Trophoblast cell (in vitro differentiated cells and primary cell): Measurements from ENCODE around the gene DDX39B. TPM values are rescaled to one million over a fixed set of nuclear protein-coding genes. Genes with fewer than 3 reads are reported as not detected.
"Not testable (repeated sequence)": the region's sequence is repeated elsewhere in the genome, so short reads cannot be mapped to it uniquely, and the experiment has no call there.

ENCODE experiments used
- DNase-seq, 2 donors: peaks; one replicate each; pipeline ENCODE4 v3.0.0-alpha.2; 2016
- H2AFZ ChIP-seq: 2 replicates; pipeline ENCODE4 v1.6.1; 2013; ENCODE audit warnings: low read length, moderate library complexity, mild to moderate bottlenecking; ENCODE audit not compliant: insufficient read depth, poor library complexity
- H2AK5ac ChIP-seq: 2 replicates; pipeline ENCODE4 v1.6.1; 2013; ENCODE audit warnings: mild to moderate bottlenecking, low read length
- H2BK120ac ChIP-seq: 2 replicates; pipeline ENCODE4 v1.6.1; 2013; ENCODE audit warnings: low read length, mild to moderate bottlenecking, moderate library complexity; ENCODE audit not compliant: insufficient read depth, poor library complexity
- H2BK12ac ChIP-seq: 2 replicates; pipeline ENCODE4 v1.6.1; 2013; ENCODE audit warnings: mild to moderate bottlenecking, low read length, moderate library complexity
- H2BK5ac ChIP-seq: 2 replicates; pipeline ENCODE4 v1.6.1; 2013; ENCODE audit warnings: low read length, low read depth, moderate library complexity, mild to moderate bottlenecking; ENCODE audit not compliant: poor library complexity
- H3K14ac ChIP-seq: 2 replicates; pipeline ENCODE4 v1.6.1; 2013; ENCODE audit warnings: mild to moderate bottlenecking, low read length
- H3K18ac ChIP-seq: 2 replicates; pipeline ENCODE4 v1.6.1; 2013; ENCODE audit warnings: mild to moderate bottlenecking, low read length
- H3K23ac ChIP-seq: 2 replicates; pipeline ENCODE4 v1.6.1; 2013; ENCODE audit warnings: low read length
- H3K27ac ChIP-seq: 2 replicates; pipeline ENCODE4 v1.5.1; 2013; ENCODE audit warnings: low read depth, mild to moderate bottlenecking, inconsistent platforms, low read length, moderate library complexity
- H3K27me3 ChIP-seq: 2 replicates; pipeline ENCODE4 v1.6.1; 2013; ENCODE audit warnings: inconsistent platforms, mild to moderate bottlenecking, low read length, moderate library complexity; ENCODE audit not compliant: insufficient read depth
- H3K36me3 ChIP-seq, 2 experiments: 1 replicate in 1 of 2; 2 replicates in 1 of 2; pipeline ENCODE4 v1.6.1; 2013; ENCODE audit warnings: low read length in 2 of 2, mild to moderate bottlenecking in 2 of 2, moderate library complexity in 1 of 2; ENCODE audit not compliant: insufficient read depth in 2 of 2, control insufficient read depth in 1 of 2
- H3K4ac ChIP-seq: 2 replicates; pipeline ENCODE4 v1.6.1; 2013; ENCODE audit warnings: low read depth, mild to moderate bottlenecking, low read length, moderate library complexity
- H3K4me1 ChIP-seq, 2 experiments: 1 replicate in 1 of 2; 2 replicates in 1 of 2; pipeline ENCODE4 v1.6.1; 2013; ENCODE audit warnings: low read length in 2 of 2, mild to moderate bottlenecking in 2 of 2, moderate library complexity in 1 of 2; ENCODE audit not compliant: insufficient read depth in 2 of 2, control insufficient read depth in 1 of 2
- H3K4me2 ChIP-seq: 2 replicates; pipeline ENCODE4 v1.6.1; 2013; ENCODE audit warnings: inconsistent platforms, mild to moderate bottlenecking, low read length, moderate library complexity
- H3K4me3 ChIP-seq: 2 replicates; pipeline ENCODE4 v1.5.1; 2013; ENCODE audit warnings: mild to moderate bottlenecking, low read depth, low read length, inconsistent platforms
- H3K79me1 ChIP-seq: one replicate; pipeline ENCODE4 v1.6.1; 2013; ENCODE audit warnings: low read length
- H3K79me2 ChIP-seq: 2 replicates; pipeline ENCODE4 v1.6.1; 2013; ENCODE audit warnings: low read length, mild to moderate bottlenecking; ENCODE audit not compliant: control insufficient read depth, insufficient read depth, poor library complexity
- H3K9ac ChIP-seq: 2 replicates; pipeline ENCODE4 v1.6.1; 2013; ENCODE audit warnings: mild to moderate bottlenecking, low read length
- H3K9me3 ChIP-seq: 2 replicates; pipeline ENCODE4 v1.6.1; 2013; ENCODE audit warnings: low read depth, mild to moderate bottlenecking, control low read depth, inconsistent platforms, low read length; ENCODE audit not compliant: insufficient read depth
- H4K12ac ChIP-seq: 2 replicates; pipeline ENCODE4 v1.6.1; 2013; ENCODE audit warnings: low read depth, mild to moderate bottlenecking, low read length, moderate library complexity
- H4K8ac ChIP-seq: 2 replicates; pipeline ENCODE4 v1.6.1; 2013; ENCODE audit warnings: low read depth, mild to moderate bottlenecking, low read length, moderate library complexity
- H4K91ac ChIP-seq: one replicate; pipeline ENCODE4 v1.6.1; 2013; ENCODE audit warnings: low read depth, mild to moderate bottlenecking, low read length, moderate library complexity
- WGBS: extraction: QIAGEN DNeasy Blood & Tissue Kit; methylation state at CpG from one replicate; pipeline ENCODE4 v1.1.7; 2013; ENCODE audit warnings: missing lambda C conversion rate; ENCODE audit not compliant: insufficient read length, insufficient coverage; ENCODE audit errors: extremely low coverage; 5-methylcytosine and 5-hydroxymethylcytosine counted together
- polyA plus RNA-seq: library from polyadenylated mRNA; stranded (reverse); fragments of 200-250 nt; gene quantifications from 2 replicates; pipeline ENCODE4 v1.2.3, GENCODE V29; 2013

The DDX39B gene
- polyA plus RNA-seq, result 203 and 220 TPM in 2 replicates

DNA sequence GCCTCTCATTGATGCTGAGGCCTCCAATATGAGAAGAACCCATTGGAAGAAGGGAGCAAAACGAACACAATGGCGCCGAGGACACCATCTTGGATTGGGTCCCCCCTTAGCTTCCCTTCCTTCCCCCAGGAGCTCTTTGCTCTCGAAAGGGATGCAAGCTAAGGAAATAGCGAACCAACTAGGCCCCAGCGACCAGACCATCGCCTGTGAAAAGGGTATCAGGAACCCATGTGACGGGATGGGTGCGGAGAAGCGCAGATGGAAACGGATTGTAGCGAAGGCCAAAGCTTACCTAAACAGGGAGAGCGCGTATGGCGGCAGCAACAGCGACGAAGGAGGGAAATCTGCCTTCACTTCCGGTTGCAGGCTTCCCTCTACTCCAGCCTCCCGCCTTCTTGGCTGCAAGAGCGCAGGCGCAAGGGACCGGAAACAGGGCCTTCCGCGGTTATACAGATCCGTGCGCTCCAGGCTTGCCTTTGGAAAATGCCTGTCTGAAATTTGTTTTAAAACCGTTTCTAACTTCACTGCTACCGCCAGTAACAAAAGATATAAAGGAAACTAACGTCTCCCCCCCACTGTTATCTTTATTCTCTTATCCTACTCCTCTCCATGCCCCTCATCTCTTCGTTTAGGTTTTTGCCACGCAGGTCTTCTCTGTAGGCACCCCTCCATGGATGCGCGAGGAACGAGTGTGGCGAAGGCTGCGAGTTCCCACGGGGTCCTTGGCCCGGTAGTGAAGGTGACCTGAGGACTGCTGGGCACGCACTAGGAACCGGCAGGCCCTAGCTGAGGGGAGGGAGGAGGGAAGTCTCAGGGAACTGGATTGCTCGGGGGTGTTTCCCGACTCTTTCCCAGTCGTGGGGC is at the start of gene DDX39B:
Gene DDX39B, minus strand, starts transcription at position 346 of the 864 bp plus-strand sequence. CDS start 1,471 bp downstream, outside the sequence.
- peak within 1 kb of the TSS; percentile 95 for H3K9ac ChIP-seq
- peaks cover 10% of the 10 kb centered on the region for H3K79me1 ChIP-seq
- peak within 1 kb of the TSS; percentile 67 for H4K8ac ChIP-seq
- H3K27me3 ChIP-seq, result no peaks in the 10 kb centered on the region
- peak within 1 kb of the TSS; percentile 32 for H4K12ac ChIP-seq
- H3K27ac ChIP-seq, result peak within 1 kb of the TSS; percentile 87
- H3K36me3 ChIP-seq, result peaks cover 20 to 32% of the 10 kb centered on the region in 2 experiments
- peak within 1 kb of the TSS; percentile 82 for H3K4me3 ChIP-seq
- no CpG with 5 or more reads among the region's 43 CpGs for WGBS
- H3K9me3 ChIP-seq, result no peaks in the 10 kb centered on the region
- H3K4me2 ChIP-seq, result peak within 1 kb of the TSS; percentile 83
- H2BK120ac ChIP-seq, result peak within 1 kb of the TSS; percentile 8
- peak within 1 kb of the TSS; percentile 54 for H3K18ac ChIP-seq
- H3K4ac ChIP-seq, result peak within 1 kb of the TSS; percentile 90
- peak within 1 kb of the TSS; percentile 14 for H2AK5ac ChIP-seq
- peaks cover 20% of the 10 kb centered on the region for H3K79me2 ChIP-seq
- H3K14ac ChIP-seq, result peak within 1 kb of the TSS; percentile 29
- no peak within 1 kb of the TSS for H2BK12ac ChIP-seq
- H2AFZ ChIP-seq, result peak within 1 kb of the TSS; percentile 27
- peak within 1 kb of the TSS; percentile 92 for H4K91ac ChIP-seq
- H3K4me1 ChIP-seq, result peaks cover 6% of the 10 kb centered on the region in 2 experiments
- DNase-seq, result peak; percentile 94 to 98
- H3K23ac ChIP-seq, result no peak within 1 kb of the TSS
- peak within 1 kb of the TSS; percentile 81 for H2BK5ac ChIP-seq

- H3K27ac ChIP-seq, H3K79me2 ChIP-seq, DNase-seq, H3K9ac ChIP-seq, H2BK120ac ChIP-seq, H4K91ac ChIP-seq, H3K4ac ChIP-seq, H3K9me3 ChIP-seq, H3K4me2 ChIP-seq, H2BK5ac ChIP-seq, H2AFZ ChIP-seq, H3K14ac ChIP-seq, H3K4me1 ChIP-seq, H3K23ac ChIP-seq, H2AK5ac ChIP-seq, H3K79me1 ChIP-seq, H4K8ac ChIP-seq, H2BK12ac ChIP-seq, H4K12ac ChIP-seq, H3K36me3 ChIP-seq, H3K18ac ChIP-seq, H3K27me3 ChIP-seq, H3K4me3 ChIP-seq: not testable (repeated sequence)
- WGBS, result no CpG with 5 or more reads among the region's 5 CpGs
Observed at GRCh38 chr6:31590691-31591090, 48.9 kb upstream of the DDX39B start.

DNA sequence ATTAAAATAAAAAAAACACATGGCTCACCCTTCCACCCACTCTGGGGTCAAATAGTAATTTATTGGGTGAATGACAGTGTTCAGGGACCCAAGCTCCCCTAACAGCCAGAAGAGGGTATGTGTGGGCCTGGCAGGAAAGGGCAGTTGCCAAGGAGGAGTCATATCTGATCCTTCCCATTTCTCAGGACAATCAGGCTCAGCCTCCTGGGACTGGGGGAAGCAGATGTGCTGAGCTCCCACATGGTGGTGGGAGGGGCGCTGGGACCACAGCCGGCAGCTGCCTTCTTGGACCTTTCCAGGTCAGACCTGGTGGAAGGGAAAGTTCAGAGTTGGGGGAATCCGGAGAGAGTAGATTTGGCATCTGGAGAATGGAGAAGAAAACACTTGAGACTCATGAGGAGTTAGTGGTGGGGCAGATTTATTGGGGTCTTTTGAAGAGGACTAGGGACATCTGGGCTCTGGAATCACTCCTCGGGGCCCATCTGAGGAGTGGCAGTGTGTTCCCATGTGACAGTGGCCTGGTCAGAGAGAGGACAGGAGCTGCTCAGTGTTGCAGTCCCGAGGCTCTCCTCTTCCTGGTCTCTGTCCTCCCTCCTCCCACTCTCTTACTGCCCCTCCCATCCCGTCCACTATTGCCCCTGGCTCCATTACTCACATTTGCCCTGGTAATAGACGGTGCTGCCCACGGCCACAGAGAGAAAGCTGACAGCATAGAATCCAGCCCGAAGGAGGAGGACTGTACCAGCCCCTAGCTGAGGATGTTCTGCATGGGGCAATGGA is 47.3 kb upstream of the DDX39B start:
- Histone ChIP-seq H3K27me3 (no peaks in the 10 kb centered on the region), H4K12ac (peak overlapping the region; percentile 21)
- no CpG with 5 or more reads among the region's 9 CpGs for WGBS

GRCh38 chr6:31587791-31588777 is 46.3 kb upstream of the DDX39B start:
- Histone ChIP-seq H3K79me2 (no peaks in the 10 kb centered on the region), H2BK5ac (no peak overlapping the region), H3K4me3 (no peak overlapping the region), H3K27ac (no peak overlapping the region), H3K4me1 (no peaks in the 10 kb centered on the region), H3K18ac (no peak overlapping the region), H3K4me2 (no peak overlapping the region), H3K23ac (no peak overlapping the region), H2AFZ (no peak overlapping the region), H4K8ac (no peak overlapping the region), H3K79me1 (no peaks in the 10 kb centered on the region), H3K4ac (no peak overlapping the region), H2BK120ac (no peak overlapping the region), H2BK12ac (no peak overlapping the region), H3K36me3 (no peaks in the 10 kb centered on the region), H3K27me3 (no peaks in the 10 kb centered on the region), H4K91ac (no peak overlapping the region), H3K9me3 (no peaks in the 10 kb centered on the region), H2AK5ac (no peak overlapping the region), H3K14ac (no peak overlapping the region), H4K12ac (no peak overlapping the region), H3K9ac (no peak overlapping the region)
- DNase-seq, result no peak
- WGBS, result no CpG with 5 or more reads among the region's 12 CpGs

More for the DNA sequence above, 47.3 kb upstream of the DDX39B start:
- peak overlapping the region; percentile 22 for H4K91ac ChIP-seq
- H3K4me1 ChIP-seq, result no peaks in the 10 kb centered on the region
- no peak overlapping the region for H3K18ac ChIP-seq
- no peaks in the 10 kb centered on the region for H3K36me3 ChIP-seq
- no peak overlapping the region for H3K4me2 ChIP-seq
- no peak overlapping the region for H4K8ac ChIP-seq
- no peak overlapping the region for H3K14ac ChIP-seq
- H3K79me2 ChIP-seq, result no peaks in the 10 kb centered on the region
- H3K23ac ChIP-seq, result no peak overlapping the region
- DNase-seq, result no peak
- no peak overlapping the region for H2AK5ac ChIP-seq
- H3K9ac ChIP-seq, result no peak overlapping the region
- H3K9me3 ChIP-seq, result no peaks in the 10 kb centered on the region
- no peak overlapping the region for H3K4ac ChIP-seq
- H2BK120ac ChIP-seq, result no peak overlapping the region
- no peak overlapping the region for H2BK5ac ChIP-seq
- no peak overlapping the region for H3K4me3 ChIP-seq
- H3K27ac ChIP-seq, result no peak overlapping the region
- H2BK12ac ChIP-seq, result no peak overlapping the region
- H3K79me1 ChIP-seq, result no peaks in the 10 kb centered on the region
- peak overlapping the region; percentile 37 for H2AFZ ChIP-seq
